ENCODE measurements around the gene APOC1.

GRCh38 chr19:44866664-44867063 lies 47.7 kb upstream of the APOC1 start:
- TF ChIP-seq TAF1 (IDR thresholded peaks at IDR 0.05; ENCODE audit: borderline replicate concordance, low read depth, low read length) (no peak), CTCF (IDR thresholded peaks at IDR 0.05) (no peak), EZH2phosphoT487 (IDR thresholded peaks at IDR 0.05; ENCODE audit: borderline replicate concordance, low read depth) (no peak), POLR2AphosphoS5 (IDR thresholded peaks at IDR 0.05; ENCODE audit: low read depth, low read length) (no peak), RFX5 (IDR thresholded peaks at IDR 0.05; ENCODE audit: low read length) (no peak), MEF2A (IDR thresholded peaks at IDR 0.05; ENCODE audit: borderline replicate concordance, low read depth) (no peak), JUND (IDR thresholded peaks at IDR 0.05) (no peak), RAD21 (IDR thresholded peaks at IDR 0.05; ENCODE audit: low read length) (no peak), FOXJ3 (CRISPR knock-in tag; IDR thresholded peaks at IDR 0.05) (no peak)
